Activated CD8-positive, alpha-beta memory T cell treated with anti-CD3 and anti-CD28 coated beads for 48 hours (primary cell): ENCODE data around the gene PPP2R5E.

Source experiments
- DNase-seq, 3 experiments: peaks; one replicate each; pipeline ENCODE4 v3.0.0-alpha.2; 2020; ENCODE audit warnings: low read depth in 2 of 3, low spot score in 2 of 3

PPP2R5E gene

DNA sequence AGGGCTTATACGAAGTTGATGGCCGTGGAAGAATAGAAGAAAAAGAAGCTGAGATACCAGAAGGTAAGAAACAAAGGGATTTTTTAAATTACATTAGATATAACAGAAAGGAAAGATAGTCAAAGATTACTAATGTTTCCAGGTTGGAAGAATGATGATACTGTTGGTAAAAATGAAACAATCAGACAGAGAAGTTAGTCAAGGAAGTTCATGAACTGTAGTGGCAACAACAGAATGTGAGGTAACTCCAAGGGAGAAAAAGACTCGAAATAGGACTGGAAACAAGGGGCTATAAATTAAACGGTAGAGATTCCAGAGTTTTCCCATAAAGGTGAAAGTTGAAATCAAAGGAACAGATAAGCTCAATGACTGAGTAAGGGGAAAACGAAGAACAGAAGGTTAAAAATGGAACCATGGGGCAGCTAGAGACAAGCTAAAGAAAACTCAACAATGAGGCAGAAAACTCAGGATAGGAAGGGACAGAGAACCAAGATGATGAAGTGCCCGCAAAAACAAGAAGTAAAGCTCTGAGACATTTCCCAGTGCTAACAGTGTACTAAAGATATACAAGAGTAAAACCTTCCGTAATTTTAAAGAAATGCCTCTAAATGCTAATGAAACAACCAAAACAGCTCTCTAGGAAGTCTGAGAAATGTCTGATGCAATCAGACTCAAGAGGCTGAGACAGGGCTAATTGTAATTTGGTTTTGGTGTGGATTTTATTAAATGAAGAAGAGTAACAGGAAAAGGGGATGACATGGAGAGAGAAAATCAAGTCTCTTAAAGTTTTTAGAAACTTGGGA lies 70.0 kb downstream of the PPP2R5E start:
- no peak for DNase-seq

DNA sequence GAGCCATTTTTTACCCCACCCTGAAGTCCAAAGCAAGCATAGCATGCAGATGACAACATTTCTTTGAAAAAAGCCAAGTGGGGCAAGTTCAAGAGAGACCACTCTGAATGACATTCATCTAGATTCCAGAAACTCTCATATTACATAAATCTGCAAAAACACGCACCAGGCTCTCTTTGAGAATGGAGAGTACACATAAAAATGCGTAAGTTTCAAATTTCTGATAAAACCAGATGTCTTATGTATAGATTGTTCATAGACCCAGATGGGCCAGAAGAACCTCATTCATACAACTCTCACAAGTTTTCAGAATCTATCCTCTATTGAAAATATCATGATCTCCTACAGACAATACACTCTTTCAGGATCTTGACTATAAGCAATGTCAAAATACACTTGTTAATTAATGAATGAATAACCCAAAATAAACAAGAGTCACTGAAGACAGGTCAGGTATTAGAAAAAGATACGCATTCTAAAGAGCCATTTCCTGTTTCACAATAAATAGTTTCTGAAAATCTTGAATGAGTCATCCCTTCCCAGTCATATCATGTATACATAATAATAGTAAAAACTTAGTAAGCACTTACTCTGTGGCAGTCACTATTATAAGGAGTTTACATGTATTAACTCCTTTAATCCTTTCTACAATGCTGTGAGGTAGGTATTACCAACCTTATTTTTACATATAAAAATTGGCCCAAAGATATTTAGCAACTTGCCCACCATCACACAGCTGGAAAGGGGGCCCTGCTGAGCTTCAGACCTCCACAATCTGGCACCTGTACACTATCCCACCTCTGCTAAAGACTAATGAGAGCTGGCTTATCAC lies 72.0 kb downstream of the PPP2R5E start:
- DNase-seq = no peak

GRCh38 chr14:63468294-63468693 lies 74.9 kb downstream of the PPP2R5E start:
- DNase-seq = no peak

- no peak for DNase-seq
Measured at GRCh38 chr14:63467440-63468072, 75.6 kb downstream of the PPP2R5E start.

DNA sequence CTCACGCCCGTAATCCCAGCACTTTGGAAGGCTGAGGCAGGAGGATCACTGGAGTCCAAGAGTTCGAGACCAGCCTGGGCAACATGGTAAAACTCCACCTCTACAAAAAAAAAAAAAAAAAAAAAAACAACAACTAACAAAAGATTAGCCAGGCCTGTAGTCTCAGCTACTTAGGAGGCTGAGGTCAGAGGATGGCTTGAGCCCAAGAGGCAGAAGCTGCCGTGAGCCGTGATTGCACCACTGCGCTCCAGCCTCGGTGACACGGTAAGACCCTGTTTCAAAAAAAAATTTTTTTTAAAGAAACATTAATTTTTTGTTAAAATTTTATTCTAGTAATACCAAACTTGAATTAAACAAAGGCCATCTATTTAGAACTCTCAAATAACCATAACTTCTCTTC lies 77.8 kb downstream of the PPP2R5E start:
- DNase-seq = no peak

DNA sequence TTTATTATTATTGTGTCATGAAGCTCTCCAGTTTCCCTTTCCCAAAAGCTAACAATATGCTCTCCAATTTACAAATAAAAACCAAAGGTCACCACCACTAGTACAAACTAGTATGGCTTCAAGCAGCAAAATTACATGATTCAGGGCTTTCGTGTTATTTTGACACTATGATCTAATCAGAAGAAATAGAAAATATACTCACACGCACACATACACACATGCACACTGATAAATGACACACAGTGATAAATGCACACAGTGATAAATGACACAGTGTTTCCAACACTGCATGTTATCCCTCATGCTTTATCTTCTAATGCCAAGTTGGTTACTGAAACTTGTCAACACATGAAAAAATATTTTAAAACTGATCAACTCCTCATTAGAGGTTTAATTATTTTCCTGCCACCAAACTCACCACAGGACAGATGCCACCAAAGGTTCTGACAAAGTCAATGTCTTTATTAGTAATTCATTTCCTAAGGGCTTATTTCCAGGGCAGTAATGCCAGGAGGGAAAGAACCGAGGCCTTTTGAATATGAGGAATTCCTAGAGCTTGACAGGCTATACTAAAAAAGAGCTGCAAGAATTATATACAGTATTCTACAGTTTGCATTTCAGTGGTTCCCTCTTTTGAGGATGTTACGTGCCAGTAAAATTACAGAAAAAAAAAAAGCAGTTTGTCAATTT lies 82.4 kb downstream of the PPP2R5E start:
- no peak for DNase-seq

DNA sequence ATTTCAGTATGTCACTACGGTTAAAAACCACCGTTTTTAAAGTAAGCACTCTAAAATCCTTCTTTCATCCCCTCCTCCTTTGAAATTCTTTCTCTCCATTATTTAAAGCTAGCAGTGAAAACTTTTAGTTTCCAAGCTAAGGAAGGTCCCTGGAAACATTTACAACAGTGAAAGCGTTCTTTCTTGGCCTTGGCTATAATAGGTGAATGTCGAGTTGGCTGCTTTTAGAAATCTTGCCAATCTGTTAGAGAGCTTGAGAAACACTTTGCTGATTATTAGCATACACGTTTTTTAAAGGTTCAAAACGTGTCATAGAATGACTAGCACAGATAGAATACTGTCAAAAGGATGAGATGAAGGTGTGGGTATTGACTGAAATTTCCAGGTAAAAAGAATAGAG lies 83.4 kb downstream of the PPP2R5E start:
- DNase-seq = no peak

GRCh38 chr14:63457498-63457897 lies 85.7 kb downstream of the PPP2R5E start:
- no peak for DNase-seq

DNA sequence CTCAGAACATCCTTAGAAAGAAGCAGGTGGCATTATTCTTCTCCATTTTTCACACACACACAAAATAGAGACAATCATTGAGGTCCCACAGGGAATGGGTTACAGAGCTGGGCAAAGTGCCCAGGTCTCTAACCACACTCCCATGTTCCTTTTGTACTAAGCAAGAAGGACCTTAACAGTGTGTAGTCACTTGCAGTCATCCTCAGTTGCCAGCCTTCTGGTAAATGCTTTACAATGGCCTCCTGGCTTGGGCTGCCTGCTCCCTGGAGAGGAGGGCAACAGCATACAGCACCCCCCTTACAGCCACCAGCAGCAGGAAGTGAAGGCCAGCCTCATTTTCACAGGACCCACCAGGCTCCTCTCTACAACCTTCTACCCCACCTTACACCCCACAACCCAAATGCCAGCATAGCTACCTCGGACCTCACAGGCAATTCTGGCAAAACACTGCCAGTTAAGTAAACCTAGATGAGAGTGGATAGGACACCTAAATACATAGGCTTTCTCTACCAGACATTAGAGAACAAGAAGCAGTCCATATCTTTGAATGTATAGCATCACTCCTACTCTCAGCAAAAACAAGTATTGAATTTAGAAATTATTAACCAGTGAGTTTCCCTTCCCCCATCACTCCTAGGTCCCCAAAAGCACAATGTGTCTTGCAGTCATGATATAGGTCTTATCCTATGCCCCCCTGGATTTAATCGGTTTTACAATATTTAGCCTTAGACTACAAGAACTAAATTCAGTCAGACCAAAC lies 88.1 kb downstream of the PPP2R5E start:
- DNase-seq = no peak

DNA sequence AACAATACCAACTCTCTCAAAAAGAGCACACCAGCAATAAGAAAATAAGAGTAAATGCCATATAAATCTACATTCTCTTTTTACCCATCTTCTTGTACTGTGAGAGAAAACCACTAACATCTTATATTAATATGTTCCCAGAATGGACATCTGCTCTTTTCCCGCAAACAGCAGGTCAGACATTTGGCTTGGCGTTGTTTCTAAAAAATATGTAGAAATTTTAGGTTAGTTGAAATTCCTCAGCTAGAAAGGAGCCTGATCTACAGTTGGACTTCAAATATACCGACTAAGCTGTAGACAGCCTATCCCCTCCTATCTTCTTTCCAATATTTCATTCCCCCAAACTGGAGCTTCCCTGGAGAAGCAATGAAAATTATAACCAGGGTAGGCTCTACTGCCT lies 88.7 kb downstream of the PPP2R5E start:
- DNase-seq = no peak

- no peak for DNase-seq
Measured at GRCh38 chr14:63453443-63453936, 89.7 kb downstream of the PPP2R5E start.

- no peak for DNase-seq
Measured at GRCh38 chr14:63452796-63453195, 90.4 kb downstream of the PPP2R5E start.

GRCh38 chr14:63448841-63449240 lies 94.3 kb downstream of the PPP2R5E start:
- no peak for DNase-seq

- no peak for DNase-seq
Measured at GRCh38 chr14:63444588-63444987, 98.6 kb downstream of the PPP2R5E start.

DNA sequence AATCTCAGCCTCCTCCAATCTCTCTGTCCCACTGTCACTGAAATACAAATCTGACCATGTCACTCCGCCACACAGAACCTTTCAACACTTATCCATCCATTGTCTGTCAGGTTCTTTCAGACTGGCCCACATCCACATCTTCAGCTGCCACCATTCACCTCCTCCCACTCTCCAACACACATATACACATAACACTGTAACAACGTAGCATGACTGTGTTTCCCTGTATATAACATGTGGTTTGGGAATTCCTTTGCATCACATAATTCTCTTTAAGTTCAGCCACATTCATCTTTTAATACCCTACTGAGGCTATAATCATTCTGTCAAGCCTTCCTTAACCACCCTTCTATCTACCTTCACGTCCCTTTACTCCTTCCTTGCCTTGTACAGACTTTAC lies 99.2 kb downstream of the PPP2R5E start:
- DNase-seq = no peak

- DNase-seq = no peak
Measured at GRCh38 chr14:63443361-63443760, 99.8 kb downstream of the PPP2R5E start.

DNA sequence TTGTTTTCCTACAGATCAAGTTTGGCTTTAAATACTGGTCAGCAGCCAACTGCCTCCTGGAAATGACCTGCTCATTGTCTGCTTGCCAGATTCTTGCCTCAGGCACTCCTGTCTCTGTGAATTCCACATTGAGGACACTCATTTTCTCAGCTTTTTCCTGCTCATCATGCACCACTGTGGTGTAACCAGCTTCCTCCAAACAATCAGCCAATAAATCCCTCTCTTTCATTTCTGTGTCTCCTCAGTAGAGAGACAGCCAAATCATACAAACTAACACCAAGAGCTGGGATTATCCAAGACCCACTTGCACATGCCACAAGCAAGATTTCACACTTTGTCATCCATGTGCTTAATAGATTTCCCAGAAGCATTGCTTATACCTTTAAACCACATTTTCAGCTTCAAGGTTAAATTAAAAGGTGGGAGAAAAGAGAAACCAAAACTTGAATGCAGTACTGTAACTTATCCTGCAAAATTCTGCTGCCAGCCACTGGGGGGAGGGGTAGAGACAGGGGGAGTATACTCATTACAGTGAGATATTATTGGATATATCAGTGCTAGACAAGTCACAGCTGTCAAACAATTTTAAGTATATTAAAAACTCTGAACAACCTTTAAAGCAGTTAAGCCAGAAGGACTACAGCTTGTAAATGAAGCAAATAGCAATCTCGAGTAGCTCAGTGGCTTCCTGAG lies 105.0 kb downstream of the PPP2R5E start:
- no peak for DNase-seq

DNA sequence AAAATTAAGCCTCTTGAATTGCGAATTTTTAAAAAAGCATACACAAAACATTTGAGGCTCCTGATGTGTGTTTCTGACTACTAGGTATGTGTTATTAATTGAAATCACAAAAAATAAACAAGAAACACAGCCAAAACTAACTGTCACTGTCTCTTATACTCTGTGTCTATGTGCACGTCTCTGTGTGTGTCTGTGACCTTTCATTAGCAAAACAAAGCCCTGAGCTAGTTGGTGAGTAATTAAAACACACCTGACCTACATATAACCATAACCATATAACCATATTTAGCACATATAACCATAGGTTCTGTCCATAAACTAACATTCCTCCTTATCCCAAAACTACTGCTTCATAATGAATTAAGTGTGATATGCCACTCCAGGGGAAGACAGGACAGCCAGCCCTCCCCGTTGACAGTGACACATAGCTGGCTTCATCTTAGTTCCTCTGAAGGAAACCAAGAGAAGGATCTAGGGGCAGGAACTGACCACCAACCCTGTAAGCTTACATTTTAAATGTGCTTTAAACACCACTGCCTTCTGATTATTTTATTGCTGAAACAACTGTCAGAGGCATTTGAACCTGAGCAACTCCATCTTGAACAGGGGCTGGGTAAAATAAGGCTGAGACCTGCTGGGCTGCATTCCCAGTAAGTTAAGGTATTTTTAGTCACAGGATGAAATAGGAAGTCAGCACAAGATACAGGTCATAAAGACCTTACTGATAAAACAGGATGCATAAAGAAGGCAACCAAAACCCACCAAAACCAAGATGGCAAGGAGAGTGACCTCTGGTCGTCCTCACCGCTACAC lies 106.7 kb downstream of the PPP2R5E start:
- DNase-seq = no peak

DNA sequence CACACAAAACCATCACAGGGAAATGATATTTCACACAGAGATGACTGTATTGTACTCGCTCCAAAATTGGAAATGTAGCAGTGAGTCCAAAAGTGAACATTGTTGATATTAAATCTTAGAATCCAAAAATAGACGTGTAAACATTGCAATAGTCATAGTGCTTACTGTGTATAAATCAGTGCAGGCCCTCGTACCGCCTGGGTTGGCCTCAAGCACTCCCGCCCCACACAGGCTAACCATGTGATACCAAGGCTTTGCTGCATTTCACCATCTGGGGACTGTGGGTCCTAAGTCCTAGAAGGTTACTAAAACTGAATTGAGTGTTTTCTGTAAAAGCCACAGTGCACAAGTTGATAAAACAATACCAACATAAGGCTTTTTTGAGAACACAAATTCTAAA lies 107.3 kb downstream of the PPP2R5E start:
- DNase-seq = no peak
